ENCODE results near the gene GKN1. TPM values are rescaled to one million over a fixed set of nuclear protein-coding genes. Genes with fewer than 3 reads are reported as not detected.

GKN1 gene
- total and polyA plus RNA-seq, 2 donors (not counting 3 experiments of a cell fraction or from before 2014, with no cell fraction given): not detected

DNA sequence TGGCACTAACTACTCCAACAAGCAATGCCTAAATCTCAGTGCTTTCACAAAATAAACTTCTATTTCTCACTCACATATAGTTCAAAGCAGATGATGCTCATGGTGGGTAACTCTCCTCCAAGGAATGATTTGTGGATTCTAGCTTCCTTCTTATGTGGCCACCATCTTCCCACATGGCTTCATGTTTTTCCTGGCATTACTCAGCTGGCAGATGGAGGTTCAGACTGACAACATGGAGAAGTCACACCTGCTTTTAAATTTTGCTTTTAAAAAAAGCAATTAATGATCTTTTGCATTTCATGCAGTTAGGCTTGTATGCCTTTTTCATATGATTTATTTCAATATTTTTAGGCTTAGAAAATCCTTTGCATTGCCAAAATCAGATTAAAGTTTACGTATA is 15.4 kb upstream of the GKN1 start:
- no peak overlapping the region for H2AFZ ChIP-seq (ENCODE audit: low read depth, low read length)
- H3K36me3 ChIP-seq (ENCODE audit: control insufficient read depth in 2 of 2, extremely low read depth in 1 of 2, insufficient read depth in 2 of 2, low read length in 2 of 2): no peaks in the 10 kb centered on the region
- no peaks in the 10 kb centered on the region for H3K9me3 ChIP-seq (replicated peaks; ENCODE audit: control insufficient read depth, insufficient read depth, low read length)
- no peak overlapping the region for H3K9ac ChIP-seq (replicated peaks; ENCODE audit: extremely low read depth, insufficient read depth, low read length)
- no peak overlapping the region for H3K4me2 ChIP-seq (ENCODE audit: insufficient read depth, low read length)
- CTCF ChIA-PET: interaction anchor here (1.0 to 4.0 kb wide), 4 partner anchors 16 to 471 kb away, joined by 3 to 23 read pairs (median 6); no protein-coding TSS in a partner anchor
- peaks cover 4 to 5% of the 10 kb centered on the region in 2 experiments for H3K27me3 ChIP-seq (ENCODE audit: control insufficient read depth in 2 of 2, insufficient read depth in 2 of 2, low read length in 2 of 2)
- DNase-seq (ENCODE audit: low read depth, low spot score) (no peak), FAIRE-seq (no peak)
- no peak overlapping the region for H3K27ac ChIP-seq (ENCODE audit: insufficient read depth, low read depth, low read length)
- no peaks in the 10 kb centered on the region for H3K4me1 ChIP-seq (ENCODE audit: control insufficient read depth, extremely low read depth, insufficient read depth, low read length)
- no peak for TF ChIP-seq POLR2A (IDR thresholded peaks at IDR 0.05; ENCODE audit: low read depth, low read length)
- no peak for TF ChIP-seq FOS (IDR thresholded peaks at IDR 0.05; ENCODE audit: borderline replicate concordance, insufficient read depth, low read length)
- no peak for TF ChIP-seq GATA2 (IDR thresholded peaks at IDR 0.05; ENCODE audit: insufficient read depth, insufficient read length, low read depth, low read length)
- TF ChIP-seq, protein P1, sequence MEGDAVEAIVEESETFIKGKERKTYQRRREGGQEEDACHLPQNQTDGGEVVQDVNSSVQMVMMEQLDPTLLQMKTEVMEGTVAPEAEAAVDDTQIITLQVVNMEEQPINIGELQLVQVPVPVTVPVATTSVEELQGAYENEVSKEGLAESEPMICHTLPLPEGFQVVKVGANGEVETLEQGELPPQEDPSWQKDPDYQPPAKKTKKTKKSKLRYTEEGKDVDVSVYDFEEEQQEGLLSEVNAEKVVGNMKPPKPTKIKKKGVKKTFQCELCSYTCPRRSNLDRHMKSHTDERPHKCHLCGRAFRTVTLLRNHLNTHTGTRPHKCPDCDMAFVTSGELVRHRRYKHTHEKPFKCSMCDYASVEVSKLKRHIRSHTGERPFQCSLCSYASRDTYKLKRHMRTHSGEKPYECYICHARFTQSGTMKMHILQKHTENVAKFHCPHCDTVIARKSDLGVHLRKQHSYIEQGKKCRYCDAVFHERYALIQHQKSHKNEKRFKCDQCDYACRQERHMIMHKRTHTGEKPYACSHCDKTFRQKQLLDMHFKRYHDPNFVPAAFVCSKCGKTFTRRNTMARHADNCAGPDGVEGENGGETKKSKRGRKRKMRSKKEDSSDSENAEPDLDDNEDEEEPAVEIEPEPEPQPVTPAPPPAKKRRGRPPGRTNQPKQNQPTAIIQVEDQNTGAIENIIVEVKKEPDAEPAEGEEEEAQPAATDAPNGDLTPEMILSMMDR (IDR thresholded peaks at IDR 0.05; ENCODE audit: extremely low read depth in 1 of 2, insufficient read depth in 1 of 2, low read depth in 1 of 2, low read length in 2 of 2): no peak
- TF ChIP-seq EZH2 (IDR thresholded peaks at IDR 0.05; ENCODE audit: borderline replicate concordance, low read depth, low read length, severe bottlenecking): no peak
- TF ChIP-seq JUN (IDR thresholded peaks at IDR 0.05; ENCODE audit: borderline replicate concordance, insufficient read depth, insufficient read length, low read depth): no peak
- TF ChIP-seq MYC (IDR thresholded peaks at IDR 0.05; ENCODE audit: low read depth, low read length): no peak
- TF ChIP-seq, protein P2, sequence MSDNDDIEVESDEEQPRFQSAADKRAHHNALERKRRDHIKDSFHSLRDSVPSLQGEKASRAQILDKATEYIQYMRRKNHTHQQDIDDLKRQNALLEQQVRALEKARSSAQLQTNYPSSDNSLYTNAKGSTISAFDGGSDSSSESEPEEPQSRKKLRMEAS (IDR thresholded peaks at IDR 0.05; ENCODE audit: insufficient read depth, insufficient read length): no peak
- no peak for TF ChIP-seq POLR2AphosphoS5 (IDR thresholded peaks at IDR 0.05; ENCODE audit: insufficient read depth, low read depth, low read length)
- POLR2A ChIA-PET: no interaction called here
- no TSS peak for BruUV-seq (replicated peaks)
- no peaks in the 10 kb centered on the region for H3K9me1 ChIP-seq (replicated peaks; ENCODE audit: control insufficient read depth, extremely low read depth, insufficient read depth, low read length)
- H4K20me1 ChIP-seq (replicated peaks; ENCODE audit: control insufficient read depth, extremely low read depth, insufficient read depth, low read length): no peaks in the 10 kb centered on the region
- dilution Hi-C loops (cut with MboI; ENCODE audit: extremely low pct_ligation_motif_present, low sequenced_read_pairs): no loop called here
- H3K4me3 ChIP-seq (replicated peaks in 1 of 3; ENCODE audit: insufficient read depth in 1 of 3, low read depth in 1 of 3, low read length in 3 of 3): no peak overlapping the region
- no peaks in the 10 kb centered on the region for H3K79me2 ChIP-seq (ENCODE audit: control insufficient read depth, insufficient read depth, low read length)
- intact Hi-C loops (cut with micrococcal nuclease): no loop called here

All from endothelial cell of umbilical vein (primary cell).